ENCODE measurements around the gene MIPEP.

DNA sequence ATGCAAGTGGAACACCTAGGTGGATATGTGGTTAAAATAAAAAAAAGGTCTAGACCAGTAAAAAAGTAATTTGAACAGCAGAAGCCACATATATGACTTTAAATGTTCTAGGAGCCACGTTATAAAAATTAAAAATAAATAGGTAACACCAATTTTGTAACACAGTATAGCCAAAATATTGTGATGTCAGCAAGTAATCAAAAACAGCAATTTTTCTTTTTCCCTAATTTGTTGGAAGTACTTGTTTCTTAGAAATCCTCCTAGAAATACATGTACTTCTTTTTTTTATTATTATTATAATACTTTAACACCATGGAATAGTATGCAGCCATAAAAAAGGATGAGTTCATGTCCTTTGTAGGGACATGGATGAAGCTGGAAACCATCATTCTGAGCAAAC lies 33.8 kb upstream of the MIPEP start:
- TF ChIP-seq, protein P1, sequence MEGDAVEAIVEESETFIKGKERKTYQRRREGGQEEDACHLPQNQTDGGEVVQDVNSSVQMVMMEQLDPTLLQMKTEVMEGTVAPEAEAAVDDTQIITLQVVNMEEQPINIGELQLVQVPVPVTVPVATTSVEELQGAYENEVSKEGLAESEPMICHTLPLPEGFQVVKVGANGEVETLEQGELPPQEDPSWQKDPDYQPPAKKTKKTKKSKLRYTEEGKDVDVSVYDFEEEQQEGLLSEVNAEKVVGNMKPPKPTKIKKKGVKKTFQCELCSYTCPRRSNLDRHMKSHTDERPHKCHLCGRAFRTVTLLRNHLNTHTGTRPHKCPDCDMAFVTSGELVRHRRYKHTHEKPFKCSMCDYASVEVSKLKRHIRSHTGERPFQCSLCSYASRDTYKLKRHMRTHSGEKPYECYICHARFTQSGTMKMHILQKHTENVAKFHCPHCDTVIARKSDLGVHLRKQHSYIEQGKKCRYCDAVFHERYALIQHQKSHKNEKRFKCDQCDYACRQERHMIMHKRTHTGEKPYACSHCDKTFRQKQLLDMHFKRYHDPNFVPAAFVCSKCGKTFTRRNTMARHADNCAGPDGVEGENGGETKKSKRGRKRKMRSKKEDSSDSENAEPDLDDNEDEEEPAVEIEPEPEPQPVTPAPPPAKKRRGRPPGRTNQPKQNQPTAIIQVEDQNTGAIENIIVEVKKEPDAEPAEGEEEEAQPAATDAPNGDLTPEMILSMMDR (IDR thresholded peaks at IDR 0.05), result no peak
- TF ChIP-seq POLR2A (IDR thresholded peaks at IDR 0.05), result no peak

All from esophagus squamous epithelium (tissue), 4 donors.